Esophagus squamous epithelium (tissue), 4 donors: ENCODE data around the gene PTPN14.

Experiments used
- CTCF ChIP-seq, 6 experiments: fragments of 450-650 bp in 4 of 6; fragments of 200-600 bp in 2 of 6; sonication (generic) in 2 of 6; IDR thresholded peaks; one replicate each; pipeline ENCODE4 v1.5.1; 2016 to 2019; ENCODE audit warnings: antibody characterized with exemption in 6 of 6, mild to moderate bottlenecking in 4 of 6, moderate library complexity in 4 of 6
- POLR2A ChIP-seq, 4 donors: fragments of 450-650 bp; IDR thresholded peaks; one replicate each; pipeline ENCODE4 v1.6.1; 2017; ENCODE audit warnings: antibody characterized with exemption in 4 of 4, mild to moderate bottlenecking in 4 of 4, moderate library complexity in 3 of 4

DNA sequence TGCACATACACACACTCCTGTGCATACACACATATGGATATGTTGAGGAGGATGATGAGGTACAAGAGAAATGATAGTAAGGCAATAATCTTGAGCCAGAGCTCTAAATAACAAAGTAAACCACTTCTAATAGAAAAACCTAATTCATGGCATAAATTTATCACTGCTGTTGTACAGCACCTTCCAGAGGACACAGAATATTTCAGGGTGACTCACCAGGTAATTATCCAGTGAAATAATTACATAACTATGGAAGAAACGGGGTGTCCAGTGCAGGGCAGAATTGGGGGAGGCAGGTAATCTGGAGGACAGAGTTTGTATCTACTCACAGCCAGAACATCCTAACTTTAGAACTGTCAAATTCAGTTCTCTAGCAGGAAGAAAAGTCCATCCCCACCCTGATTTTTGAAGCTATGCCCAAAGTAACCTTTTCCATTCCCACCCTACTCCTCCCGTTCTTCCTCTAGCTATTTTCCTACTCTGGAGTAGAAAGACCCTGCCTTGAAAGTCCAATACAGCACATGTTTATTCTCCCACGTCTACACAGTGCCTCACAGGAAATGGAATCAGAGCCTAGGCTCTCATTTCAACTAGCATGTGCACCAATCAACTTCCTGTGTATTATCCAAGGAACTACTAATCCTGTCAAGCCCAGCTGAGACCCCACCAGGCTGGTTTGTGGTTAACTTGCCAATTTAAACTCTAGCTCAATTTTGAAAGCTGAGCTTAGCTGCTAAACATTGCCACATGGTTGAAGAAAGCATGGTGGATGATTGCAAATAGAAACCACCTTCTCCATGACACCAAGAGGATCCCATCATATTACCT lies 96.6 kb downstream of the PTPN14 start:
- TF ChIP-seq CTCF (IDR thresholded peaks at IDR 0.05) (no peak), POLR2A (IDR thresholded peaks at IDR 0.05) (no peak)
